Stimulated activated naive CD8-positive, alpha-beta T cell treated with anti-CD3 and anti-CD28 coated beads, Interleukin-15, amount 100 ng/mL, for 72 hours (primary cell): ENCODE results near the gene TYW1B.
"Not testable (repeated sequence)": the region's sequence is repeated elsewhere in the genome, so short reads cannot be mapped to it uniquely, and the experiment has no call there.

Experiments used
- ATAC-seq: fragments of 150-1000 bp; cut with Tn5 transposase; 2 replicates; pipeline ENCODE4 v1.10.0; 2021; ENCODE audit warnings: mild to moderate bottlenecking, moderate library complexity
- DNase-seq, 2 donors: peaks; one replicate each; pipeline ENCODE4 v3.0.0; 2021 to 2022
- H3K27ac Mint-ChIP-seq, 2 donors: one replicate each; pipeline ENCODE4 v1.8.0; 2022; ENCODE audit warnings: mild to moderate bottlenecking in 2 of 2, mixed read lengths in 2 of 2, moderate library complexity in 2 of 2
- H3K27me3 Mint-ChIP-seq: one replicate; pipeline ENCODE4 v1.8.0; 2022; ENCODE audit warnings: mixed read lengths
- H3K4me1 Mint-ChIP-seq: one replicate; pipeline ENCODE4 v1.8.0; 2022; ENCODE audit warnings: mild to moderate bottlenecking, mixed read lengths
- H3K4me3 Mint-ChIP-seq, 2 donors: one replicate each; pipeline ENCODE4 v1.8.0; 2022; ENCODE audit warnings: mild to moderate bottlenecking in 2 of 2, mixed read lengths in 2 of 2, moderate library complexity in 1 of 2
- H3K9me3 Mint-ChIP-seq, 2 donors: one replicate each; pipeline ENCODE4 v1.8.0; 2022; ENCODE audit warnings: mixed read lengths in 2 of 2

TYW1B gene

DNA sequence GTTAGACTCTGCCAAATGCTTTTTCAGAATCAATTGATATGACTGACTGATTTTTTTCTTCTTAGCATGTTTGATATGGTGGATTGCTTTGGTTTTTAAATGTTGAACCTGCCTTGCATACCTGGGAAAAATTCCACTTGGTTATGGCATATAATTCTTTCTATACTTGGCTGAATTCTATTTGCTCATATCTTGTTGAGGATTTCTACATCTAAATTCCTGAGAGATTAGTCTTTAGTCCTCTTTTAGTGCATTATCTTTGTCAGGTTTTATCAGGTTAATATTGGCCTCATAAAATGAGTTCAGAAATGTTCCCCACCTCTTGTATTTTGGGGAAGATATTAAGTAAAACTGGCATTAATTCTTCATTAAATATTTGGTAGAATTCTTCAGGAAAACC is 79.4 kb downstream of the TYW1B start:
- not testable (repeated sequence) for H3K9me3 Mint-ChIP-seq, ATAC-seq, H3K4me3 Mint-ChIP-seq, H3K27me3 Mint-ChIP-seq, DNase-seq, H3K4me1 Mint-ChIP-seq, H3K27ac Mint-ChIP-seq

DNA sequence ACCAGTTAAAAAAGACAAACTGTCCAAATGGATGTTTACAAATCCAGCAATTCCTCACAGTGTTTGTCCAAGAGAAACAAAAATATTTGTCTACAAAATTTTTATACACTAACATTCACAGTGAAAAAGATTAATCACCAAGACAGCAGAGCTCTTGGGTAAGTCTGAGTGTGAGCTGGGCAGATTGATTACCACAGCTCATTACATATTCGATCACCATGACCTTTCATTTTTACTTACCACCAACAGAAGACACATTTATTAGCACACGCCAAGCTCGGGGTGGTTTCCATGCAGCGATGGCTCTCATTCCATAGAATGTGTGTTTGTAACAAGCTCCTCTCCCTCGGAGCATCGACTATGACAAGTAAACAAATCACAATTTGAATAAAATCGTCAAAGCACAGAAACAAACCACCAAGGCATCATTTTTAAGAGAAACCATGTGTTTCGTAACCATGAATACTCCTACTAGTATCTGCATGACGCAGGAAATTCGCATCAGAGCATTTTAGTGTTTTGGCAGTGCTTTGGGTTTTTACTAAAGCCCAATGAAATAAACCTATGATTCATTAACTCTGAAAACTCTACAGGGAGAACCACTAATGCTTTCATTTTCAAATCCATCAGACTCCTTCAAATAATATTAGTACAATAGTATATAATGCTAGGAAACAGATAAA is 83.6 kb downstream of the TYW1B start:
- peaks cover 7 to 34% of the 10 kb centered on the region in 2 donors for H3K9me3 Mint-ChIP-seq
- ATAC-seq, H3K4me1 Mint-ChIP-seq, DNase-seq, H3K4me3 Mint-ChIP-seq, H3K27ac Mint-ChIP-seq, H3K27me3 Mint-ChIP-seq: not testable (repeated sequence)

GRCh38 chr7:72743801-72744200 is 84.2 kb downstream of the TYW1B start:
- peaks cover 7 to 34% of the 10 kb centered on the region in 2 donors for H3K9me3 Mint-ChIP-seq
- H3K27me3 Mint-ChIP-seq, H3K27ac Mint-ChIP-seq, H3K4me3 Mint-ChIP-seq, ATAC-seq, H3K4me1 Mint-ChIP-seq, DNase-seq: not testable (repeated sequence)

GRCh38 chr7:72739716-72740115 is 88.3 kb downstream of the TYW1B start:
- DNase-seq, H3K4me1 Mint-ChIP-seq, H3K27ac Mint-ChIP-seq, ATAC-seq, H3K27me3 Mint-ChIP-seq, H3K4me3 Mint-ChIP-seq: not testable (repeated sequence)
- H3K9me3 Mint-ChIP-seq, result peaks cover 14 to 39% of the 10 kb centered on the region in 2 donors

GRCh38 chr7:72735855-72736254 is 92.1 kb downstream of the TYW1B start:
- H3K4me3 Mint-ChIP-seq, H3K27me3 Mint-ChIP-seq, H3K27ac Mint-ChIP-seq, H3K4me1 Mint-ChIP-seq, DNase-seq, ATAC-seq: not testable (repeated sequence)
- H3K9me3 Mint-ChIP-seq, result peaks cover 29 to 37% of the 10 kb centered on the region in 2 donors

DNA sequence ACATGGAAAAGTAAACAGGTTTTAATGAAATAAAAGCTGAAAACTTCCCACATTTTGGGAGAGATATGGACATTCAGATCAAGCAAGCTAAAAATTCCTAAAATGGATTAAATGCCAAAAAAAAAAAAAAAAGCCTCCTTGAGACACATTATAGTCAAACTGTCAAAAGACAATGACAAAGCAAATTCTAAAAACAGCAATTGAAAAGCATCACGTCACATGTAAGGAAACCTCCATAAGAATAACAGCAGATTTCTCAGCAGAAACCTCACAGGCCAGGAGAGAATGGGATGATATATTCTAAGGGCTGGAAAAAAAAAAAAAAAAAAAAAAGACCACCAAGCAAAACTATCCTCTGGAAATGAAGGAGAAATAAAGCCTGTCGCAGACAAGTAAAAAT is 97.2 kb downstream of the TYW1B start:
- not testable (repeated sequence) for H3K27ac Mint-ChIP-seq, ATAC-seq, H3K4me3 Mint-ChIP-seq, H3K27me3 Mint-ChIP-seq, H3K4me1 Mint-ChIP-seq, DNase-seq
- peaks cover 34 to 41% of the 10 kb centered on the region in 2 donors for H3K9me3 Mint-ChIP-seq

DNA sequence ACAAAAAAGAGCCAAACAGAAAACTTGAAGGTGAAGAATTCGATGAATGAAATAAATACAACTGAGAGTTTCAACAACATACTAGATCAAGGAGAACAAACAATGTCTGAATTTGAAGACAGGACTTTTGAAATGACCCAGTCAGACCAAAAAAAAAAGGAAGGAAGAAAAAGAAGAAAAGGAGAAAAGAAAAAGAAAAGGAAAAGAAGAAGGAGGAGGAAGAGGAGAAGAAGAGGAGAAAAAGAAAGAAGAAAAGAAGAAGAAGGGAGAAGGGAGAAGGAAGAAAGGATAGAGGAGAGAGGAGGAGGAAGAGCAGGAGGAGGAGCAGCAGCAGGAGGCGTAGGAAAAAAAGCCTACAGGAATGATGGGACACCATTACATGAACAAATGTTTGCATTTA is 97.6 kb downstream of the TYW1B start:
- not testable (repeated sequence) for H3K27ac Mint-ChIP-seq, DNase-seq, H3K27me3 Mint-ChIP-seq, ATAC-seq, H3K4me1 Mint-ChIP-seq, H3K4me3 Mint-ChIP-seq
- H3K9me3 Mint-ChIP-seq, result peaks cover 34 to 39% of the 10 kb centered on the region in 2 donors

DNA sequence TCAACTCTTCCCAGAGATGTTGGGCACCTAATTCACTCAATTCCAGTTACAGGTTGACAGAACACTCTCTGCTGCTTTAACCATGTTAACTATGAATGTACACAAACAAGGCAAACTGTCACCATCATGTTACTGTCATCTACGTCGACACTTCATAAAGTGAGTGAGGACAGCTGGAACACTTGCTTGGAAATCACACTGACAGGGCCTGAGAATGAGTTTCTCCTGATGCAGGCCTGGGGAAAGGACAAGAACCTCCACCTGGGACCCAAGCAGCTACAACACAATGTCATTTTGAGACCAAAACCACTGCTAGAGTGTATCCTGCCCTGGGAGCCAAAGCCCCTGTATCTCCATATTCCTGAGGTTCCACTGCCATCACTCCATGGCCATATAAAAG is 98.9 kb downstream of the TYW1B start:
- not testable (repeated sequence) for DNase-seq, H3K27me3 Mint-ChIP-seq, ATAC-seq, H3K4me1 Mint-ChIP-seq, H3K4me3 Mint-ChIP-seq, H3K27ac Mint-ChIP-seq
- H3K9me3 Mint-ChIP-seq, result peaks cover 26 to 33% of the 10 kb centered on the region in 2 donors

DNA sequence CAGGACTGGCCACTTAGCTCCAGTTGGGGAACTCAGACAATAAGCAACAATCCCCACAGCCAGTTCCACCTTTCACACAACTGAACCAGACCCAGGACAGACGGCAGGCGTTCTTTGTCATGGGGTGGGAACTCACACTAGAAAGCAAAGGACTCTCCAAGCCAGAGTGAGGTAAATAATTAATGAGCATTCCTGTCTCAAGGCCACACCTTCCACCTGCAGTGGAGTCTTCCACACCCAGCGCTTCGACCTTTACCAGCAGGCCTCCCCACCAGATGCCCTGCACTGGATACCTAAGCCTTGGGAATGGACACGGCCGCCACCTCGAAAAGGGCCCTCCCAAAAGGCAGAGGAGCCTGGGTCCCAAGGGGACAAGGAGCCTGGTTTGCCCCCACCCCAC is 105.3 kb downstream of the TYW1B start:
- H3K4me1 Mint-ChIP-seq, H3K4me3 Mint-ChIP-seq, H3K9me3 Mint-ChIP-seq, H3K27ac Mint-ChIP-seq, DNase-seq, H3K27me3 Mint-ChIP-seq, ATAC-seq: not testable (repeated sequence)

- not testable (repeated sequence) for ATAC-seq
Measured at GRCh38 chr7:72720890-72721289, 107.1 kb downstream of the TYW1B start.

GRCh38 chr7:72717252-72717774 is 110.7 kb downstream of the TYW1B start:
- not testable (repeated sequence) for H3K27ac Mint-ChIP-seq, ATAC-seq, H3K9me3 Mint-ChIP-seq, H3K4me3 Mint-ChIP-seq, DNase-seq, H3K27me3 Mint-ChIP-seq, H3K4me1 Mint-ChIP-seq

More at GRCh38 chr7:72720890-72721289, 107.1 kb downstream of the TYW1B start:
- DNase-seq, H3K4me1 Mint-ChIP-seq, H3K4me3 Mint-ChIP-seq, H3K27me3 Mint-ChIP-seq, H3K9me3 Mint-ChIP-seq, H3K27ac Mint-ChIP-seq: not testable (repeated sequence)

DNA sequence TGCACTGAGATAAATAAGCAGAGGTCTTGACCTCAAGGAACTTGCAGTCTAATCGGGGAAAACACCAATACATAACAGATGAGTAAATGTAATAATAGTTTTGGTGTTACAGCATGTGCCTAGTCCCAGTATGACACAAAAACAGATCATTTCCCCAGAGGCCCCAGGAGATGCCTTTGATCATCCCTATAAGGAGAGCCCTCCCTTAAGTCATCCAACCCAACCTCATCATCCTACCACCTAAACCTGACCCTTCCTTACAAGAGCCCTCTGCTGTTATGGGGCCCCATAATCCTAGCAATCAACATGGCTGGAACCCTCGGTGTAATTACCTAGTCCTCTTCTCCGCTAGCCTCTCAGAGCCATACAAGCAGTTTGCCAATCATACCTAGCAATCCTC is 116.1 kb downstream of the TYW1B start:
- ATAC-seq, result peak; percentile 50
- not testable (repeated sequence) for H3K4me1 Mint-ChIP-seq, H3K27ac Mint-ChIP-seq, H3K27me3 Mint-ChIP-seq, DNase-seq, H3K4me3 Mint-ChIP-seq
- H3K9me3 Mint-ChIP-seq, result peaks cover 9 to 25% of the 10 kb centered on the region in 2 donors

GRCh38 chr7:72710983-72711382 is 117.0 kb downstream of the TYW1B start:
- no peaks in the 10 kb centered on the region for H3K27me3 Mint-ChIP-seq
- ATAC-seq, result no peak
- DNase-seq, result no peak
- no peaks in the 10 kb centered on the region for H3K4me1 Mint-ChIP-seq
- no peak overlapping the region for H3K27ac Mint-ChIP-seq
- peaks cover 9 to 25% of the 10 kb centered on the region in 2 donors for H3K9me3 Mint-ChIP-seq
- no peak overlapping the region for H3K4me3 Mint-ChIP-seq

- Mint-ChIP-seq H3K27me3 (no peaks in the 10 kb centered on the region), H3K4me1 (no peaks in the 10 kb centered on the region), H3K27ac (no peak overlapping the region), H3K4me3 (no peak overlapping the region), H3K9me3 (peaks cover 9 to 25% of the 10 kb centered on the region in 2 donors)
- ATAC-seq, result no peak
- DNase-seq, result no peak
Measured at GRCh38 chr7:72709909-72710308, 118.1 kb downstream of the TYW1B start.

DNA sequence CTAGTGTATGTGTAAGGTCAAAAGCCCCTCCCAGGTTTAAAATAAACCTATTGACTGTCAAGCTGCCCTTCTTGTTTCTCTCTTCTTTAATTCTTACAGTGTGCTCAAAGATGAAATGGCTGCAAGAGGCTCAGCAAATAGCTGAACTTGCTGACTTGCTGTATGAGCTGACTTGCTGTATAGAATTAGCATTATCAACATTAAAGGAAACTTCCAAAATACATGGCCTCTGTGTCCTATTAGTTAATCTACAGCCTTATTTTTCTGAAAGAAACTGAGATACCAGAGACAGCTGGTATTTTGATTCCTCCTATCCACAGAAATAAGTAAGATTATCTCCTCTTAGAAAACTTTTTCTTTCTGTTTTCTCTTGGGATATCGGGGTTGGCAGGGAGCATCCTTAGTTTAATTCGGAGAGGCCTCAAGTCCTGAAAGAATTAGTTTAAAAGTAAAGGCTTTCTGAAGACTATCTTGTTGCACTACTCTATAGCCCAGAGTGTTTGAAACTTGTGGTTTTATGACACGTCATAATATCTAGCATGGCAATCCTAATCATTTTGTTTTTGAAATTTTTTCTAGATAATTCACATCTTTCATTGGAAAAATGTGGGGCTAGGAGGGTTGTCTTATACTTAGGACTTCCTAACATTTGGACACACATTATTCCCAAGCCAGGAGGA is 119.5 kb downstream of the TYW1B start:
- DNase-seq, H3K27me3 Mint-ChIP-seq, H3K4me1 Mint-ChIP-seq, ATAC-seq, H3K27ac Mint-ChIP-seq, H3K4me3 Mint-ChIP-seq: not testable (repeated sequence)
- peaks cover 9 to 25% of the 10 kb centered on the region in 2 donors for H3K9me3 Mint-ChIP-seq

- Mint-ChIP-seq H3K4me3 (no peak overlapping the region), H3K9me3 (peaks cover 9 to 25% of the 10 kb centered on the region in 2 donors), H3K27me3 (no peaks in the 10 kb centered on the region), H3K27ac (no peak overlapping the region), H3K4me1 (no peaks in the 10 kb centered on the region)
- DNase-seq (no peak), ATAC-seq (no peak)
Measured at GRCh38 chr7:72706521-72706920, 121.5 kb downstream of the TYW1B start.
